HepG2 (cell line): ENCODE measurements around the gene ZNF777. TPM values are rescaled to one million over a fixed set of nuclear protein-coding genes. Genes with fewer than 3 reads are reported as not detected.

Source experiments
- ATM ChIP-seq: fragments of 450-650 bp; IDR thresholded peaks from 2 replicates; pipeline ENCODE4 v1.7.1; 2017; ENCODE audit warnings: mild to moderate bottlenecking, borderline replicate concordance
- ESRRA ChIP-seq: sonication (generic); formaldehyde crosslinking; IDR thresholded peaks from 2 replicates; pipeline ENCODE4 v1.5.1; 2020; ENCODE audit warnings: mild to moderate bottlenecking, low read depth, missing genetic modification reagents
- HOXA9 ChIP-seq: sonication (generic); formaldehyde crosslinking; IDR thresholded peaks from 2 replicates; pipeline ENCODE4 v1.8.1; 2022; ENCODE audit warnings: missing genetic modification reagents, mild to moderate bottlenecking, moderate library complexity, borderline replicate concordance
- KDM6A ChIP-seq: IDR thresholded peaks from 2 replicates; pipeline ENCODE4 v1.6.1; 2016; ENCODE audit warnings: low read depth
- PRDM4 ChIP-seq: sonication (generic); formaldehyde crosslinking; IDR thresholded peaks from 2 replicates; pipeline ENCODE4 v1.9.0; 2021; ENCODE audit warnings: missing genetic modification reagents, borderline replicate concordance
- RBM22 ChIP-seq: fragments of 200-400 bp; formaldehyde crosslinking; optimal IDR thresholded peaks from 2 replicates; pipeline ENCODE3; 2017; ENCODE audit warnings: mild to moderate bottlenecking, low read length, moderate library complexity
- SSRP1 ChIP-seq: IDR thresholded peaks from 2 replicates; pipeline ENCODE4 v1.6.1; 2016; ENCODE audit warnings: control low read depth
- THRA ChIP-seq: sonication (generic); formaldehyde crosslinking; IDR thresholded peaks from 2 replicates; pipeline ENCODE4 v1.4.0; 2020; ENCODE audit warnings: missing genetic modification reagents, borderline replicate concordance
- ZBTB49 ChIP-seq: sonication (generic); formaldehyde crosslinking; IDR thresholded peaks from 2 replicates; pipeline ENCODE4 v1.4.0; 2020; ENCODE audit warnings: missing genetic modification reagents, borderline replicate concordance
- ZBTB7B ChIP-seq: sonication (generic); formaldehyde crosslinking; IDR thresholded peaks from 2 replicates; pipeline ENCODE4 v1.4.0; 2020; ENCODE audit warnings: missing genetic modification reagents
- ZIK1 ChIP-seq: sonication (generic); formaldehyde crosslinking; IDR thresholded peaks from 2 replicates; pipeline ENCODE4 v1.5.0; 2020; ENCODE audit warnings: mild to moderate bottlenecking, low read depth, missing genetic modification reagents, borderline replicate concordance
- ZMAT5 ChIP-seq: sonication (generic); formaldehyde crosslinking; IDR thresholded peaks from 2 replicates; pipeline ENCODE4 v1.5.0; 2020; ENCODE audit warnings: mild to moderate bottlenecking, low read depth, missing genetic modification reagents, borderline replicate concordance
- ZNF10 ChIP-seq: sonication (generic); formaldehyde crosslinking; IDR thresholded peaks from 2 replicates; pipeline ENCODE4 v1.4.0; 2020; ENCODE audit warnings: mild to moderate bottlenecking, low read depth, missing genetic modification reagents, borderline replicate concordance
- ZNF281 ChIP-seq: sonication (generic); formaldehyde crosslinking; IDR thresholded peaks from 2 replicates; pipeline ENCODE4 v1.4.0; 2020; ENCODE audit warnings: missing genetic modification reagents, borderline replicate concordance
- ZNF382 ChIP-seq: sonication (generic); formaldehyde crosslinking; IDR thresholded peaks from 2 replicates; pipeline ENCODE4 v1.5.0; 2020; ENCODE audit warnings: missing genetic modification reagents, mild to moderate bottlenecking, borderline replicate concordance
- ZNF383 ChIP-seq: sonication (generic); formaldehyde crosslinking; IDR thresholded peaks from 2 replicates; pipeline ENCODE4 v1.4.0; 2020; ENCODE audit warnings: missing genetic modification reagents, mild to moderate bottlenecking, borderline replicate concordance
- ZNF550 ChIP-seq: sonication (generic); formaldehyde crosslinking; IDR thresholded peaks from 2 replicates; pipeline ENCODE4 v1.4.0; 2020; ENCODE audit warnings: mild to moderate bottlenecking, missing genetic modification reagents, borderline replicate concordance
- ZNF709 ChIP-seq: sonication (generic); formaldehyde crosslinking; IDR thresholded peaks from 2 replicates; pipeline ENCODE4 v1.5.0; 2020; ENCODE audit warnings: mild to moderate bottlenecking, missing genetic modification reagents
- ZNF816 ChIP-seq: sonication (generic); formaldehyde crosslinking; IDR thresholded peaks from 2 replicates; pipeline ENCODE4 v1.8.0; 2022; ENCODE audit warnings: missing genetic modification reagents, mild to moderate bottlenecking, borderline replicate concordance
- polyA plus RNA-seq, 8 experiments: library from polyadenylated mRNA; depleted of rRNA in 3 of 8; stranded (reverse) in 7 of 8; unstranded in 1 of 8; fragments of >200 nt; fragmentation: Illumina TruSeq in 4 of 8; extraction: Trizol in 4 of 8; gene quantifications; 2 replicates each; pipeline versions ENCODE4 v1.2.1 to v1.2.3, GENCODE V29; 2011 to 2016; ENCODE audit warnings: low read depth in 4 of 8, missing spikeins in 1 of 8, mixed read lengths in 1 of 8; ENCODE audit not compliant: insufficient read depth in 1 of 8
- total RNA-seq, 5 experiments: library from RNA; depleted of rRNA; stranded (reverse); fragments of >200 nt; fragmentation: Illumina TruSeq; extraction: Trizol; gene quantifications; 2 replicates each; pipeline ENCODE4 v1.2.3, GENCODE V29; 2016; ENCODE audit warnings: low read depth in 1 of 5

ZNF777 gene
- total and polyA plus RNA-seq, 2 of the 13 experiments (the other 11 are each of a cell fraction or from before 2014, with no cell fraction given): 3.8 to 6.0 TPM

- no peak for TF ChIP-seq ZNF281 (CRISPR knock-in tag)
- no peak for TF ChIP-seq KDM6A (CRISPR knock-in tag)
- TF ChIP-seq ZNF382 (CRISPR knock-in tag): no peak
- no peak for TF ChIP-seq THRA (CRISPR knock-in tag)
- TF ChIP-seq HOXA9 (CRISPR knock-in tag): no peak
- TF ChIP-seq ZNF10 (CRISPR knock-in tag): no peak
- no peak for TF ChIP-seq SSRP1
- TF ChIP-seq ZNF383 (CRISPR knock-in tag): no peak
- no peak for TF ChIP-seq RBM22
- no peak for TF ChIP-seq ZMAT5 (CRISPR knock-in tag)
- no peak for TF ChIP-seq ESRRA (CRISPR knock-in tag)
- TF ChIP-seq ZNF550 (CRISPR knock-in tag): no peak
- no peak for TF ChIP-seq ZBTB7B (CRISPR knock-in tag)
- no peak for TF ChIP-seq ZBTB49 (CRISPR knock-in tag)
- no peak for TF ChIP-seq ZNF709 (CRISPR knock-in tag)
- TF ChIP-seq ZNF816 (CRISPR knock-in tag): no peak
- TF ChIP-seq PRDM4: no peak
- no peak for TF ChIP-seq ATM
- no peak for TF ChIP-seq ZIK1 (CRISPR knock-in tag)
These were observed 38.5 kb downstream of the ZNF777 start (continued) for GRCh38 chr7:149422162-149422913.
